Measurements from ENCODE around the gene COL1A1. TPM values are rescaled to one million over a fixed set of nuclear protein-coding genes. Genes with fewer than 3 reads are reported as not detected.

Gene COL1A1
- total RNA-seq, 2 donors from 2014 or later = 11.2 to 62.3 TPM

DNA sequence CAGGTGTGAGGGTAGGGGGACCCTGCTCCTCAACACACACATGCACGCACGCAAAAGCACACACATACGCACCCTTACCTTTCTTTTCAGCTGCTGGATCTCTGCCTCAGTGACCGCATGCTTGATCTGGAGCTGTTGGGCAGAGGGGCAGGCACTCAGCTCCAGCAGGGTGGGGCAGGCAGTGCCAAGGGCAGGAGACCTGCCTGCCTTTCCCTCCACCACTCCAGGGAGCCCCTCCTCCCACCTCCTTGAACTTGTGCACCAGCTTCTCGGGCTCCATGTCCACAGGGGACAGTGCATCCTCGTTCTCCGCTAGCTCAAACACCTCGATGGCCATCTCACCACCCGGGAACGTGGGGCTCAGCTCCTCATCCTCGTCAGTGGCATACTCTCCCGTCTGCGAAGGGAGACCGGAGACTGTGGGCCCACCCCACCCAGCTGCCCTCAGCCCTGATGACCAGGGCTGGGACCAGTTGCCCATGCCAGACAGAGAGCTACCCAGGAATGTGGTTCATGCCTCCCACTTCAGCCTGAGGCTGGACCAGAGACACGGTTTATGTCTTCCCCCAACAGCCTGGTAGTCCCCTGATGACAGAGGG, 62.1 kb downstream of the COL1A1 start:
- DNase-seq (no peak), ATAC-seq (no peak)
- no peaks in the 10 kb centered on the region for H3K4me1 ChIP-seq
- no peak overlapping the region for H3K27ac ChIP-seq
- TF ChIP-seq, protein P1, sequence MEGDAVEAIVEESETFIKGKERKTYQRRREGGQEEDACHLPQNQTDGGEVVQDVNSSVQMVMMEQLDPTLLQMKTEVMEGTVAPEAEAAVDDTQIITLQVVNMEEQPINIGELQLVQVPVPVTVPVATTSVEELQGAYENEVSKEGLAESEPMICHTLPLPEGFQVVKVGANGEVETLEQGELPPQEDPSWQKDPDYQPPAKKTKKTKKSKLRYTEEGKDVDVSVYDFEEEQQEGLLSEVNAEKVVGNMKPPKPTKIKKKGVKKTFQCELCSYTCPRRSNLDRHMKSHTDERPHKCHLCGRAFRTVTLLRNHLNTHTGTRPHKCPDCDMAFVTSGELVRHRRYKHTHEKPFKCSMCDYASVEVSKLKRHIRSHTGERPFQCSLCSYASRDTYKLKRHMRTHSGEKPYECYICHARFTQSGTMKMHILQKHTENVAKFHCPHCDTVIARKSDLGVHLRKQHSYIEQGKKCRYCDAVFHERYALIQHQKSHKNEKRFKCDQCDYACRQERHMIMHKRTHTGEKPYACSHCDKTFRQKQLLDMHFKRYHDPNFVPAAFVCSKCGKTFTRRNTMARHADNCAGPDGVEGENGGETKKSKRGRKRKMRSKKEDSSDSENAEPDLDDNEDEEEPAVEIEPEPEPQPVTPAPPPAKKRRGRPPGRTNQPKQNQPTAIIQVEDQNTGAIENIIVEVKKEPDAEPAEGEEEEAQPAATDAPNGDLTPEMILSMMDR (IDR thresholded peaks at IDR 0.05) = no peak
- TF ChIP-seq POLR2A (IDR thresholded peaks at IDR 0.05) = no peak
- no peaks in the 10 kb centered on the region for H3K9me3 ChIP-seq
- peaks cover 15 to 31% of the 10 kb centered on the region in 2 donors for H3K36me3 ChIP-seq (replicated peaks in 1 of 2; ENCODE audit: insufficient read depth in 1 of 2, low read depth in 2 of 2)
- intact Hi-C loops (cut with DNase I) = no loop called here
- WGBS, 2 donors = 81% methylated on average over 11 to 15 of the region's 15 CpGs
- H3K4me3 ChIP-seq = no peak overlapping the region
- no peaks in the 10 kb centered on the region for H3K27me3 ChIP-seq

DNA sequence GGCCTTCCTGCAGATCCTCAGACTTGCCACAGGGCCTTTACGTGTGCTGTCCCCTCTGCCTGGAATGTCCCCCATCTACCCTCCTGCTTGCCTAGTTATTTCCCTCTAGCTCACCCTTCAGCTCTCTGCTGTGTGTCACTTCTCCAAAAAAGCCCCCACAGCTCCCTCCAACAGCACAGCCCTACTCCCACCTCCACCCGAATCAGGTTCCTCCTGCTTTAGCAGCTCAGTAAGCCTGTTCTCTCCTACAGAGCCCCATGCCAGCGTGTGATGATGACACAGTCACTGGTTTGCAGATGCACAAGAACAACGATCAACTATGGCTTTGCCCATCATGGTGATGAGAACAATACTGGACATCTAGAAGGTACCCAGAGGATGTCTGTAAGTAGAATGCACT, 64.4 kb downstream of the COL1A1 start:
- H3K27me3 ChIP-seq = no peaks in the 10 kb centered on the region
- 96% methylated on average over 4 of the region's 4 CpGs for WGBS, 2 donors
- intact Hi-C loops (cut with DNase I) = no loop called here
- no peak for DNase-seq
- ATAC-seq = no peak
- TF ChIP-seq, protein P1 (IDR thresholded peaks at IDR 0.05) = no peak
- TF ChIP-seq POLR2A (IDR thresholded peaks at IDR 0.05) = no peak
- no peaks in the 10 kb centered on the region for H3K9me3 ChIP-seq
- H3K36me3 ChIP-seq (replicated peaks in 1 of 2; ENCODE audit: insufficient read depth in 1 of 2, low read depth in 2 of 2) = peaks cover 15 to 24% of the 10 kb centered on the region in 2 donors
- peaks cover 10% of the 10 kb centered on the region for H3K4me1 ChIP-seq
- H3K27ac ChIP-seq = no peak overlapping the region
- no peak overlapping the region for H3K4me3 ChIP-seq

DNA sequence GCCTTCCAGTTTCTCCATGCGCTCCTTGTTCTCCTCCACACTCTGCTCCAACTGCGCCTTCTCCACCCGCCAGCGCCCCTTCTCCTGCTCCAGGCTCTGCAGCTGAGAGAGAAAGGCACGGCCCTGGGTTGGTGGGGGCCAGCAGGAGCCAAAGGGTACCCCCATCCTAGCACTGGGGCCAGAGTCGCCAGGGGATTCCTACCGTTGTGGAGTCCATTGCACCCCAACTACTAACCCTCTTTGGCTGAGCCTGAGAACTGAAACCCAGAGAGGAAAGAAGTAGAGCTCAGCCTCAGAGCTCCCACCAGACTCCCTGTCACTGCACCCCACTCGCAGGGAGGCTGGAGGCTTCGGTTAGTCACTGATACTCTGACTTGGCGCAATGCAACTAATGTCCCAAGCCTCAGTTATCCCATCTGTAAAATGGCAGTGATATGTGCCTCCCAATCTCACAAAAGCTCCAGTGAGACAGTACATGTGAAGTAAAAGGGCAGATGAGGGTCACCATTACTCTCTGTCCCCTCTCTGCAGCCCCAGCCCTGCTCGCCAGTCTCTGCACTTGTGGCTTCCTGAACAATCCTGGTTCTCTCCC, 65.2 kb downstream of the COL1A1 start:
- H3K4me3 ChIP-seq = no peak overlapping the region
- peaks cover 15 to 21% of the 10 kb centered on the region in 2 donors for H3K36me3 ChIP-seq (replicated peaks in 1 of 2; ENCODE audit: insufficient read depth in 1 of 2, low read depth in 2 of 2)
- ATAC-seq (no peak), DNase-seq (no peak)
- intact Hi-C loops (cut with DNase I) = no loop called here
- TF ChIP-seq, protein P1 (IDR thresholded peaks at IDR 0.05) = no peak
- TF ChIP-seq POLR2A (IDR thresholded peaks at IDR 0.05) = no peak
- no peaks in the 10 kb centered on the region for H3K9me3 ChIP-seq
- peaks cover 10% of the 10 kb centered on the region for H3K4me1 ChIP-seq
- H3K27ac ChIP-seq = no peak overlapping the region
- WGBS, 2 donors = 93 to 95% methylated on average over 10 to 11 of the region's 11 CpGs
- no peaks in the 10 kb centered on the region for H3K27me3 ChIP-seq

DNA sequence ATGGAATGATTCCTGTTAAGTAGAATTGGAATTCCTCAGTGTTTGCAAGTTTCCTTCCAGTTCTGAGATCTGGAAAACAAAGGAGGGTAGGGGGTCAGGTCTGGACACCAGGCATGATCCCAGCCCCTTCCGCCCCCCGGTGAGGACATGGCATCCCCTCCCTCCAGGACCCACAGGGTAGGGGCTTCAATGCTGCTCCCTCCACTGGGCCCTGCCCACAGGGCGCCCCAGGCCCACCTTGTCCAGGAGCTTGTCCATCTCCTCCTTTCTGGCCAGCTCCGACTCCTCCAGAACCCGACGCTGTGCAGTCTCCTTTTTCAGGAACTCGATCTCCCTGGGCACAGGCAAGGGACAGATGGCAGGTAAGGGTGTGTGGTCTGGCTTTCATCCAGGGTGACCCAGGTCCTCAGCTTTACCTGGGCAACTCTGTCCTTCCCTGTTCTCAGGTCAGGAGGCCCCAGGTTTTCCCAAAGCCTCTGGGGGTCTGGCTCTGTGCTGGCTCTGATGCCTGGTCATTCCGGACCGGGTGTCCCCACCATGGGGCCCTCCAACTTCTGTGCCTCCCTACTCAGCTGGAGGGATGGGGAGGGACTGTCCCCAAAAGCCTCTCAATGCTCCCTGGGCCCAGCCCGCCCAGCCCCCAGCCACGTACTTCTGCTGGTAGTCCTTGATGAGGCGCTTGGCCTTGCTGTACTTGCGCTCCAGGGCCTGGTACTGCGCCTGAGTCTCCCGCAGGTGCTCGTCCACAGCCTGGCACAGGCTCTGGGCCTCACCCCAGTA, 65.9 kb downstream of the COL1A1 start:
- intact Hi-C loops (cut with DNase I) = no loop called here
- H3K27me3 ChIP-seq = no peaks in the 10 kb centered on the region
- DNase-seq (peak in 2 of 4 donors; percentile 37 to 43), ATAC-seq (no peak)
- H3K36me3 ChIP-seq (replicated peaks in 1 of 2; ENCODE audit: insufficient read depth in 1 of 2, low read depth in 2 of 2) = peaks cover 15 to 20% of the 10 kb centered on the region in 2 donors
- no peaks in the 10 kb centered on the region for H3K9me3 ChIP-seq
- peaks cover 15% of the 10 kb centered on the region for H3K4me1 ChIP-seq
- no peak overlapping the region for H3K27ac ChIP-seq
- no peak overlapping the region for H3K4me3 ChIP-seq
- WGBS, 2 donors = 88% methylated on average over 7 to 15 of the region's 16 CpGs
- TF ChIP-seq POLR2A (IDR thresholded peaks at IDR 0.05) = no peak
- TF ChIP-seq, protein P1 (IDR thresholded peaks at IDR 0.05) = no peak

Measured in body of pancreas (tissue), 4 donors.